Tibial artery (tissue), 4 donors: Measurements from ENCODE around the gene APBA2.

ENCODE experiments used
- DNase-seq, 2 donors: peaks; one replicate each; pipeline ENCODE4 v3.0.0-alpha.2; 2019
- H3K27ac ChIP-seq, 2 donors: fragments of 200-600 bp; sonication (generic) in 1 of 2; 1 replicate in 1 of 2; 2 replicates in 1 of 2; pipeline ENCODE4 v1.5.1; 2018 to 2019; ENCODE audit warnings: mild to moderate bottlenecking in 1 of 2
- H3K27me3 ChIP-seq, 2 donors: fragments of 200-600 bp; sonication (generic) in 1 of 2; one replicate each; pipeline versions ENCODE4 v1.5.1 to v1.6.0; 2016 to 2019
- H3K36me3 ChIP-seq, 3 donors: fragments of 200-600 bp; sonication (generic) in 2 of 3; one replicate each; pipeline ENCODE4 v1.5.1; 2016 to 2019; ENCODE audit warnings: mild to moderate bottlenecking in 2 of 3
- H3K4me1 ChIP-seq, 4 donors: fragments of 200-600 bp; sonication (generic) in 2 of 4; 1 replicate in 3 of 4; 2 replicates in 1 of 4; pipeline ENCODE4 v1.5.1; 2016 to 2019
- H3K4me3 ChIP-seq, 2 donors: fragments of 200-600 bp; sonication (generic) in 1 of 2; 1 replicate in 1 of 2; 2 replicates in 1 of 2; pipeline ENCODE4 v1.5.1; 2018 to 2019; ENCODE audit warnings: mild to moderate bottlenecking in 2 of 2
- H3K9me3 ChIP-seq, 3 donors: fragments of 200-600 bp; sonication (generic) in 1 of 3; one replicate each; pipeline ENCODE4 v1.5.1; 2016 to 2019
- intact Hi-C: fragments of 100-400 bp; cut with DNase I; formaldehyde crosslinking; loops from one replicate; pipeline ENCODE4 v1.15.0; 2023; ENCODE audit warnings: low total_unique reads
- TF ChIP-seq, protein P1 (sequence below), 2 experiments: fragments of 200-600 bp in 1 of 2; fragments of 450-650 bp in 1 of 2; IDR thresholded peaks; one replicate each; pipeline ENCODE4 v1.5.1; 2017 to 2019; ENCODE audit warnings: antibody characterized with exemption in 2 of 2, mild to moderate bottlenecking in 1 of 2, moderate library complexity in 1 of 2

APBA2 gene

DNA sequence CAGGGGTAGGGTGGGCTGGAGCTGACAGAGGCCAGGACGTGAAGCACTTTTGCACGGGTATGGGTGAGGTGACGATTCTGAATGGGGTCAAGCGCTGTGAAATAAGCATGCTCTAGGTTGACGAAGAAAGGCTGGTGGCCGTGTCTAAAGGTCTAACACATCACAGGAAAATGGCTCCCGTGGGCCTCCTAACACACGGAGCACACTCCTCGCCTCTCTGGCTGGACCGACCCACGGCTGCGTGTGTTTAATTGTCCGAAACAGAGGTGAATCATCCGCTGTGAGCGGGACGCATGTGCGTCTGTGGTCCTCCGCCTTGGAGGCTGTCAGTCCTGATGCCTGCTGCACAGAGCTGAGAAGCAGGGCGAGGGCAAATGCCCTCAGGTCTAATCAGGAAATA lies 253.3 kb downstream of the APBA2 start:
- peak in 1 of 2 donors; percentile 39 for DNase-seq

DNA sequence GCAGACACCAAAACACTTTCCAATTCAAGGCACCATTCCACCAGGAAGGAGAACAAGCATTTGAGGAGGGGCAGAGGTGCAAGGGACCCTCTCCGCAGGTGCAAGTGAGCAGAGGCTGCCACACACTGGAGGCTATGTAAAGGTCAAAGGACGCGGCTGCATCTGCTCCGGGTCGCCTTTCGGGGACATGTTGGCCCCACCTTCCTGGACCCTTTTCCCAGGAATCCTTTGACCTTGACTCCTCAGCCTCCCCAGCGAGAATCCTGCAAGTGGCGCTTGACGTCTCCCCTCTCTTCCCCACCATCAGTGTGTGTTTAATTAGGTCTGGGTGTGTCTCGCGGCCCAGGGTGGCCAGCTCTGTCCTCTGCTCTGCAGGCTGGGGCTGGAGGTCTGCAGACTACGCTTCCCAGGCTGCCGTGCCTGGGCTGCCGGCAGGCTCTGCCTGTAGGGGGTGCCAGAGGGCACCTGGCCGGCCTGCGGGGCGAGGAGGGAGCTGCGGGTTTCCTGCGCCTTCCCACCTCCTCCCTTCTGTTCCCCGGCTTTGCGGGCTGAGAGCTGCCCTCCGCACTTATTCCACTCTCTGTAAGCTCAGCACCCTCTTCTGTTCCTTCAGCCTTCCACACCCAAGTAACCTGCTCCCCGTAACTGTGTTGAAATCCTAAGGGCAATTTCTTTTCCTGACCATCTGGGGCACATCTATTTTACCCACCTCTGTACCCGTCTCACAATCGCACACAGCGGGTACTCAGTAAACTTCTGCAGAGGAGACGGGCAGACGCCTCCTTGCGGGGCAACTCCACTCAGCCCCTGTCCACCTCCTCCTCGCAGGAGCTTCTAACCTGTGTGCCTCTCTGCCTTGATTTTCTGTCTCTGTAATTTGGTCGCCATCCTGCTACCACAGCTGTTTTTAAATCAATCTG lies 254.0 kb downstream of the APBA2 start:
- H3K27me3 ChIP-seq = peaks cover 0 to 43% of the 10 kb centered on the region in 2 donors
- peak; percentile 17 to 60 for DNase-seq
- intact Hi-C loops = no loop called here
- H3K9me3 ChIP-seq = no peaks in the 10 kb centered on the region
- no peak overlapping the region for H3K4me3 ChIP-seq
- TF ChIP-seq, protein P1, sequence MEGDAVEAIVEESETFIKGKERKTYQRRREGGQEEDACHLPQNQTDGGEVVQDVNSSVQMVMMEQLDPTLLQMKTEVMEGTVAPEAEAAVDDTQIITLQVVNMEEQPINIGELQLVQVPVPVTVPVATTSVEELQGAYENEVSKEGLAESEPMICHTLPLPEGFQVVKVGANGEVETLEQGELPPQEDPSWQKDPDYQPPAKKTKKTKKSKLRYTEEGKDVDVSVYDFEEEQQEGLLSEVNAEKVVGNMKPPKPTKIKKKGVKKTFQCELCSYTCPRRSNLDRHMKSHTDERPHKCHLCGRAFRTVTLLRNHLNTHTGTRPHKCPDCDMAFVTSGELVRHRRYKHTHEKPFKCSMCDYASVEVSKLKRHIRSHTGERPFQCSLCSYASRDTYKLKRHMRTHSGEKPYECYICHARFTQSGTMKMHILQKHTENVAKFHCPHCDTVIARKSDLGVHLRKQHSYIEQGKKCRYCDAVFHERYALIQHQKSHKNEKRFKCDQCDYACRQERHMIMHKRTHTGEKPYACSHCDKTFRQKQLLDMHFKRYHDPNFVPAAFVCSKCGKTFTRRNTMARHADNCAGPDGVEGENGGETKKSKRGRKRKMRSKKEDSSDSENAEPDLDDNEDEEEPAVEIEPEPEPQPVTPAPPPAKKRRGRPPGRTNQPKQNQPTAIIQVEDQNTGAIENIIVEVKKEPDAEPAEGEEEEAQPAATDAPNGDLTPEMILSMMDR (IDR thresholded peaks at IDR 0.05) = peak; percentile 39 to 57
- peaks cover 0 to 7% (median 2%) of the 10 kb centered on the region in 4 donors for H3K4me1 ChIP-seq
- no peak overlapping the region for H3K27ac ChIP-seq
- no peaks in the 10 kb centered on the region for H3K36me3 ChIP-seq

More for the DNA sequence above, 253.3 kb downstream of the APBA2 start:
- Histone ChIP-seq H3K4me1 (peaks cover 0 to 7% (median 2%) of the 10 kb centered on the region in 4 donors), H3K4me3 (no peak overlapping the region), H3K9me3 (no peaks in the 10 kb centered on the region), H3K27ac (no peak overlapping the region), H3K27me3 (peaks cover 0 to 43% of the 10 kb centered on the region in 2 donors), H3K36me3 (no peaks in the 10 kb centered on the region)
- TF ChIP-seq, protein P1 (IDR thresholded peaks at IDR 0.05) = no peak
- intact Hi-C loops = no loop called here

DNA sequence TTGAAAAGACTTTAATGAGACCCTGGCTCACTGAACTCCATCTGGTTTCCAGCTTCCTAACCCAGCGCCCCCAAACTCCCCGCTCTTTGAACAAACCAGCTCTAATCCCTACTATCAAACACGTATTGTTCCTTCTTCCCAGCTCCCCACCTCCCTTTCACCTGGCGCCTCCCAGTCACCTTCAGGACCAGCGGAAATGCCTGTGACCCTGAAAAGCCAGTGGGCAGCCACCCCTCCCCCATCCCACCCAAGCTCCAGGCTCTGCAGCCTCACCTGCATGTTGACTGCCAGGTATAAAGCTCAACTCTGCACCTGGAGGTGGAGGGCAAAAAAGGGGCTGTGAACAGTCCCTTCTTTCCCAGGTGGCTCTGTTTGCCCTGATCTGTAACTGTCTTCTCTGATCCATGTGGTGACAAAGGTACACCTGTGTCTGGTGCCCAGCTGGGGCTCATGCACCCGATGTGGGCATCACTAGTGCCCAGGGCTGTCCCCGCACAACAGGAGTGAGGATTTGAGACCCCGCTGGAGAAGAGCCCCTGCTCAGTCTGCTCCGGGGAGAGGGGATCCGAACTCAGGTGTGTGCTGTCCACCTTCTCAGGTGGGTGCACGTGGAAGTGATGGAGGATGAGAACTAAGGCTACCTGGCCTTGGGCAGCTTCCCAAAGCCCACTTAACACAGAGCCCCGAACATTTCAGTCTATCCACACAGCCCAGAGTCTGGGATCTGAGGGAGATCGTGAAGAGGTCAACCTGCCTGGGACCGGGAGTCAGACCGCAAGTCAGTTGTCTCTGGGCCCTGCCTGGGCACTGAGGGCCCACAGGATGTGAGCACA lies 254.9 kb downstream of the APBA2 start:
- no peaks in the 10 kb centered on the region for H3K9me3 ChIP-seq
- no peaks in the 10 kb centered on the region for H3K36me3 ChIP-seq
- no peak overlapping the region for H3K27ac ChIP-seq
- no peak overlapping the region for H3K4me3 ChIP-seq
- peaks cover 0 to 7% (median 2%) of the 10 kb centered on the region in 4 donors for H3K4me1 ChIP-seq
- intact Hi-C loops = no loop called here
- peaks cover 0 to 43% of the 10 kb centered on the region in 2 donors for H3K27me3 ChIP-seq
- TF ChIP-seq, protein P1 (IDR thresholded peaks at IDR 0.05) = no peak
- DNase-seq = peak in 1 of 2 donors; percentile 57

DNA sequence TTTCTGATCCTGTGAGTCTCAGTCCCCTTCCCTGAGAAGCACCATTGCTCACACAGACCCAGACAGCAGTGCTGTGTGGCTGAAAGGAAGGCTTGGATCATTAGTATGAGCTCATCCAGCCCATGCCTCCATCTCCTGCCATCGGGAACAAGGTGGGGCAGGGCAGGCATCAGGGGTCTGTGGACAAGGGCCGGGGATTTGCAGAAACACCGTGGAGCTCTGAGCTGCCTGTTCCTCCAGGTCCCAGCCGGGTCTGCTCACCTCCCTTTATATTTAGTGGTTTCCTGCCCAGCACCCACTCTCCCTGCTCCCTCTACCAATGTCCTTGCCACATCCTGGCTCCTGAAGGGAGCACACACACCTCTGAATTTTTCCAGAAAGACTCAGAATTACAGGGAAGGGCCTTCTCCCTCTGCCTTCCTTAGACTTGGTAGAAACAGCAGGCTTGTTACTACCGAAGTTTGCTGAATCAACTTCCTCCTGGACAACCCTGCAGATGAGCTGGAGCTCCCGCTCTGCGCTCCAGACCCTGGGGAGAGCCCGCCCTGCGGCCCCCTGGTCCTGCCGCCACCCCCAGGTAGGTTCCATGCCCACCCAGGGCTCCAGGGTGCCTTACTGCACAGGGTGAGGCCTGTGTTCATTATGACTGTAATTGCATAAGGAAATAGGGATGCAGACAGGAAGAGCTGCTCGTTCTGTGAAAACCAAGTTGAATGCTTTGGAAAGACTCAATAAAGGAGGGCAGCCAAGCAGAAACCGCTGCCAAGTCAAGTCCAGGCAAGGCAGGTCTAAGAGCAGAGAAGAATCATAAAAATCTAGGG lies 255.7 kb downstream of the APBA2 start:
- peaks cover 0 to 43% of the 10 kb centered on the region in 2 donors for H3K27me3 ChIP-seq
- peak in 1 of 2 donors; percentile 43 for DNase-seq
- TF ChIP-seq, protein P1 (IDR thresholded peaks at IDR 0.05) = no peak
- no peak overlapping the region for H3K4me3 ChIP-seq
- H3K27ac ChIP-seq = no peak overlapping the region
- no peaks in the 10 kb centered on the region for H3K36me3 ChIP-seq
- no peaks in the 10 kb centered on the region for H3K9me3 ChIP-seq
- intact Hi-C loops = no loop called here
- H3K4me1 ChIP-seq = peaks cover 0 to 7% (median 2%) of the 10 kb centered on the region in 4 donors
